Adrenal gland (tissue), 5 donors: ENCODE results near the gene SPPL3.

ENCODE experiments used
- POLR2A ChIP-seq, 2 donors: fragments of 450-650 bp; IDR thresholded peaks; one replicate each; pipeline ENCODE4 v1.6.1; 2017; ENCODE audit warnings: antibody characterized with exemption in 2 of 2, mild to moderate bottlenecking in 2 of 2, moderate library complexity in 1 of 2
- TF ChIP-seq, protein P1 (sequence below), 6 experiments: fragments of 450-650 bp in 4 of 6; fragments of 200-600 bp in 2 of 6; sonication (generic) in 1 of 6; IDR thresholded peaks; 1 replicate in 5 of 6; 2 replicates in 1 of 6; pipeline versions ENCODE4 v1.5.1 to v1.8.0; 2016 to 2021; ENCODE audit warnings: antibody characterized with exemption in 6 of 6, mild to moderate bottlenecking in 2 of 6, moderate library complexity in 1 of 6
- donor health status: DM: no; HTN: no; CAD: no.

- TF ChIP-seq, protein P1, sequence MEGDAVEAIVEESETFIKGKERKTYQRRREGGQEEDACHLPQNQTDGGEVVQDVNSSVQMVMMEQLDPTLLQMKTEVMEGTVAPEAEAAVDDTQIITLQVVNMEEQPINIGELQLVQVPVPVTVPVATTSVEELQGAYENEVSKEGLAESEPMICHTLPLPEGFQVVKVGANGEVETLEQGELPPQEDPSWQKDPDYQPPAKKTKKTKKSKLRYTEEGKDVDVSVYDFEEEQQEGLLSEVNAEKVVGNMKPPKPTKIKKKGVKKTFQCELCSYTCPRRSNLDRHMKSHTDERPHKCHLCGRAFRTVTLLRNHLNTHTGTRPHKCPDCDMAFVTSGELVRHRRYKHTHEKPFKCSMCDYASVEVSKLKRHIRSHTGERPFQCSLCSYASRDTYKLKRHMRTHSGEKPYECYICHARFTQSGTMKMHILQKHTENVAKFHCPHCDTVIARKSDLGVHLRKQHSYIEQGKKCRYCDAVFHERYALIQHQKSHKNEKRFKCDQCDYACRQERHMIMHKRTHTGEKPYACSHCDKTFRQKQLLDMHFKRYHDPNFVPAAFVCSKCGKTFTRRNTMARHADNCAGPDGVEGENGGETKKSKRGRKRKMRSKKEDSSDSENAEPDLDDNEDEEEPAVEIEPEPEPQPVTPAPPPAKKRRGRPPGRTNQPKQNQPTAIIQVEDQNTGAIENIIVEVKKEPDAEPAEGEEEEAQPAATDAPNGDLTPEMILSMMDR (IDR thresholded peaks at IDR 0.05), result no peak
- TF ChIP-seq POLR2A (IDR thresholded peaks at IDR 0.05), result no peak
Observed at GRCh38 chr12:120833849-120834248, 70.3 kb downstream of the SPPL3 start.
